ENCODE results near the gene TRAPPC3. TPM values are rescaled to one million over a fixed set of nuclear protein-coding genes. Genes with fewer than 3 reads are reported as not detected.

The TRAPPC3 gene
- total and polyA plus RNA-seq, 9 of the 15 experiments (the other 6 are each of a cell fraction or from before 2014, with no cell fraction given) = 20.6 to 141 (median 112) TPM

DNA sequence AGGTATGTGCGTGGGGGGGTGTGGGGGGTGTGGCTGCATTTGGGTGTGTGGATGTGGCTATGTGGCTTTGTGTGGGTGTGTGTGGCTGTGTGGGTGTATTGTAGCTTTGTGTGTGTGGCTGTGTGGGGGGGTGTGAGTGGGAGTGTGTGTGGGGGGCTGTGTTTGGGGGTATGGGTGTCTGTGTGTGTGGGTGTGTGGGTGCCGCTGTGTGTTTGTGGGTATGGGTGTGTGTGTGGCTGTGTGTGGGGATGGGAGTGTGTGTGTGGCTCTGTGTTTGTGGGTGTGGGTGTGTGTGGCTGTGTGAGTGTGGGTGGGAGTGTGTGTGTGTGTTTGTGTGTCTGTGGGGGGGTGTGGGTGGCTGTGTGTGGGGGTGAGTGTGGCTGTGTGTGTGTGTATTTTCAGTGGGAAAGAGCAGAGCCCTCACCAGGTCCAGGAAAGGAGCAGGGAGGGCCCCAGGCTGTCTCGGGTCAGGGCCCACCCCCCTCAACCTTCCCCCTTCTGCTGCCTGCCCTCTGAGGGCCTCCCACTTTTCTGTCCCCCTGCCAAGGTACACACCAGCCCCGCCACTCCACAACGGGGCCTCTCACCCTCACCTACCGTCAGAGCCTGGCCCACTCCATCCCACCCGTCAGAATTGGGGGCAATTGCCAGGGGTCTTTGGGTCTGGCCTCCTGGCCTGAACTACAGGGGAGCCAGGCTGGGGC, 22.3 kb downstream of the TRAPPC3 start:
- H3K4me3 ChIP-seq = no peak overlapping the region
- no peak overlapping the region; the same call in 2 of the 3 replicates for H3K27ac ChIP-seq (ENCODE audit: extremely low read depth, low read depth, low read length)
- ATAC-seq (no peak), FAIRE-seq (no peak), DNase-seq (ENCODE audit: extremely low read depth in 1 of 4, low spot score in 3 of 4) (peak in 2 of 4 experiments; percentile 45 to 48)
- H3K9me1 ChIP-seq (ENCODE audit: control insufficient read depth, insufficient read depth, low read length) = no peaks in the 10 kb centered on the region
- intact Hi-C loops (cut with micrococcal nuclease) (no loop called here), in situ Hi-C loops (cut with MboI) (no loop called here)
- BruUV-seq (replicated peaks) = no TSS peak
- H2AFZ ChIP-seq (ENCODE audit: low read depth, low read length) = no peak overlapping the region
- no peaks in the 10 kb centered on the region for H4K20me1 ChIP-seq (replicated peaks; ENCODE audit: control insufficient read depth, insufficient read depth, low read length)
- H3K9me3 ChIP-seq (replicated peaks; ENCODE audit: control insufficient read depth, insufficient read depth, low read depth, low read length) = no peaks in the 10 kb centered on the region
- H3K9ac ChIP-seq (ENCODE audit: insufficient read depth in 1 of 2, low read depth in 2 of 2, low read length in 2 of 2) = peak overlapping the region in 1 of 2 experiments; percentile 29; a peak in 1 of 4 replicates
- CTCF ChIA-PET (ENCODE audit: low intra/inter-chr PET ratio) = interaction anchor here (1.3 kb wide), 1 partner anchor 27 kb away, joined by 5 read pairs; no protein-coding TSS in a partner anchor
- 44% methylated on average over 6 of the region's 7 CpGs for WGBS (ENCODE audit: insufficient coverage, low coverage, missing lambda C conversion rate)
- H3K79me2 ChIP-seq (ENCODE audit: control insufficient read depth, insufficient read depth, low read length) = no peaks in the 10 kb centered on the region
- no peak overlapping the region for H3K4me2 ChIP-seq (ENCODE audit: insufficient read depth, low read length)
- peaks cover 16 to 42% of the 10 kb centered on the region in 2 experiments for H3K4me1 ChIP-seq (replicated peaks in 1 of 2; ENCODE audit: control insufficient read depth in 2 of 2, insufficient read depth in 2 of 2, low read length in 2 of 2)
- POLR2A ChIA-PET = interaction anchor here (1.5 to 2.3 kb wide), 2 partner anchors 9 to 180 kb away, joined by 3 to 19 read pairs; partner anchors contain the start of gene SH3D21
- peaks cover 0 to 10% of the 10 kb centered on the region in 2 experiments; a peak in 1 of 5 replicates for H3K27me3 ChIP-seq (ENCODE audit: control insufficient read depth in 2 of 2, insufficient read depth in 2 of 2, low read length in 2 of 2)
- no peaks in the 10 kb centered on the region for H3K36me3 ChIP-seq (ENCODE audit: control insufficient read depth, insufficient read depth, low read length)
- TF ChIP-seq ZNF512 (tag; IDR thresholded peaks at IDR 0.05) (no peak), KLF16 (IDR thresholded peaks at IDR 0.05) (no peak), ZNF277 (CRISPR knock-in tag; IDR thresholded peaks at IDR 0.05; ENCODE audit: borderline replicate concordance) (no peak), ZNF316 (IDR thresholded peaks at IDR 0.05) (no peak), ZBTB7A (IDR thresholded peaks at IDR 0.05; ENCODE audit: borderline replicate concordance, control insufficient read depth, low read depth, low read length) (0 out of 2 replicates have a peak, but pooled peaks have one; percentile 10), E2F1 (CRISPR knock-in tag; IDR thresholded peaks at IDR 0.05) (no peak), ELF1 (tag; IDR thresholded peaks at IDR 0.05) (no peak)
- TF ChIP-seq, protein P1, sequence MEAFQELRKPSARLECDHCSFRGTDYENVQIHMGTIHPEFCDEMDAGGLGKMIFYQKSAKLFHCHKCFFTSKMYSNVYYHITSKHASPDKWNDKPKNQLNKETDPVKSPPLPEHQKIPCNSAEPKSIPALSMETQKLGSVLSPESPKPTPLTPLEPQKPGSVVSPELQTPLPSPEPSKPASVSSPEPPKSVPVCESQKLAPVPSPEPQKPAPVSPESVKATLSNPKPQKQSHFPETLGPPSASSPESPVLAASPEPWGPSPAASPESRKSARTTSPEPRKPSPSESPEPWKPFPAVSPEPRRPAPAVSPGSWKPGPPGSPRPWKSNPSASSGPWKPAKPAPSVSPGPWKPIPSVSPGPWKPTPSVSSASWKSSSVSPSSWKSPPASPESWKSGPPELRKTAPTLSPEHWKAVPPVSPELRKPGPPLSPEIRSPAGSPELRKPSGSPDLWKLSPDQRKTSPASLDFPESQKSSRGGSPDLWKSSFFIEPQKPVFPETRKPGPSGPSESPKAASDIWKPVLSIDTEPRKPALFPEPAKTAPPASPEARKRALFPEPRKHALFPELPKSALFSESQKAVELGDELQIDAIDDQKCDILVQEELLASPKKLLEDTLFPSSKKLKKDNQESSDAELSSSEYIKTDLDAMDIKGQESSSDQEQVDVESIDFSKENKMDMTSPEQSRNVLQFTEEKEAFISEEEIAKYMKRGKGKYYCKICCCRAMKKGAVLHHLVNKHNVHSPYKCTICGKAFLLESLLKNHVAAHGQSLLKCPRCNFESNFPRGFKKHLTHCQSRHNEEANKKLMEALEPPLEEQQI (IDR thresholded peaks at IDR 0.05) = no peak
- TF ChIP-seq, protein P2, sequence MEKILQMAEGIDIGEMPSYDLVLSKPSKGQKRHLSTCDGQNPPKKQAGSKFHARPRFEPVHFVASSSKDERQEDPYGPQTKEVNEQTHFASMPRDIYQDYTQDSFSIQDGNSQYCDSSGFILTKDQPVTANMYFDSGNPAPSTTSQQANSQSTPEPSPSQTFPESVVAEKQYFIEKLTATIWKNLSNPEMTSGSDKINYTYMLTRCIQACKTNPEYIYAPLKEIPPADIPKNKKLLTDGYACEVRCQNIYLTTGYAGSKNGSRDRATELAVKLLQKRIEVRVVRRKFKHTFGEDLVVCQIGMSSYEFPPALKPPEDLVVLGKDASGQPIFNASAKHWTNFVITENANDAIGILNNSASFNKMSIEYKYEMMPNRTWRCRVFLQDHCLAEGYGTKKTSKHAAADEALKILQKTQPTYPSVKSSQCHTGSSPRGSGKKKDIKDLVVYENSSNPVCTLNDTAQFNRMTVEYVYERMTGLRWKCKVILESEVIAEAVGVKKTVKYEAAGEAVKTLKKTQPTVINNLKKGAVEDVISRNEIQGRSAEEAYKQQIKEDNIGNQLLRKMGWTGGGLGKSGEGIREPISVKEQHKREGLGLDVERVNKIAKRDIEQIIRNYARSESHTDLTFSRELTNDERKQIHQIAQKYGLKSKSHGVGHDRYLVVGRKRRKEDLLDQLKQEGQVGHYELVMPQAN (IDR thresholded peaks at IDR 0.05; ENCODE audit: borderline replicate concordance) = no peak
- TF ChIP-seq, protein P3, sequence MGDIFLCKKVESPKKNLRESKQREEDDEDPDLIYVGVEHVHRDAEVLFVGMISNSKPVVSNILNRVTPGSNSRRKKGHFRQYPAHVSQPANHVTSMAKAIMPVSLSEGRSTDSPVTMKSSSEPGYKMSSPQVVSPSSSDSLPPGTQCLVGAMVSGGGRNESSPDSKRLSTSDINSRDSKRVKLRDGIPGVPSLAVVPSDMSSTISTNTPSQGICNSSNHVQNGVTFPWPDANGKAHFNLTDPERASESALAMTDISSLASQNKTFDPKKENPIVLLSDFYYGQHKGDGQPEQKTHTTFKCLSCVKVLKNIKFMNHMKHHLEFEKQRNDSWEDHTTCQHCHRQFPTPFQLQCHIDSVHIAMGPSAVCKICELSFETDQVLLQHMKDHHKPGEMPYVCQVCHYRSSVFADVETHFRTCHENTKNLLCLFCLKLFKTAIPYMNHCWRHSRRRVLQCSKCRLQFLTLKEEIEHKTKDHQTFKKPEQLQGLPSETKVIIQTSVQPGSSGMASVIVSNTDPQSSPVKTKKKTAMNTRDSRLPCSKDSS (IDR thresholded peaks at IDR 0.05; ENCODE audit: low read depth, partially characterized antibody) = peak; percentile 31

Data from K562 (cell line).